Measurements from ENCODE around the gene SIM2.

- TF ChIP-seq CTCF (IDR thresholded peaks at IDR 0.05) (no peak), POLR2A (IDR thresholded peaks at IDR 0.05) (no peak), POLR2AphosphoS5 (IDR thresholded peaks at IDR 0.05) (no peak), EP300 (IDR thresholded peaks at IDR 0.05) (no peak)
Measured at GRCh38 chr21:36704281-36704957, 5.5 kb downstream of the SIM2 start.

Data from gastroesophageal sphincter (tissue), 3 donors.